NCI-H526 treated with DMSO at 0.1 percent for 48 hours (cell line): Measurements from ENCODE around the gene XPR1.
A peak's percentile ranks its signal among the peaks of the same experiment; 100 is the strongest.
"Not testable (repeated sequence)": the region's sequence is repeated elsewhere in the genome, so short reads cannot be mapped to it uniquely, and the experiment has no call there.

Experiments used
- DNase-seq: peaks from one replicate; lab custom pipeline; 2025; lab: John Stamatoyannopoulos, UW

Gene XPR1

DNA sequence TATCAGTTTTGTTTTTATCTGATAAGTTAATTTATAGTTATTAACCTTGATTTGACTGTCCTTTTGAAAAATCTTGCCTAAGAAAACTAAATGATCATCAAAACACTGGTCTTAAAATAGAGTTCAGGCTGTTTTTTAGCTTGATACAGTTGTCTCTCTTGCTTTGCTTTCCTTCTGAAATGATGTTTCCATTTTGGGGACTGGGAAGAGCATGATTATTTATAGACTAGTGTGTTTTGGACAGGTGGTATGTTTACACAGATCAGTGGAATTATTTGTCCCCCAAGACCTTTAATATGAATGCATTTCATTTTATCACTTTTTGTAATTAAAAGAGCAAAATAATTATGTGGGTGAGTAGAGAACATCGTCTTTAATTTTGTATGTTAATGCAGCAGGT is 90.8 kb downstream of the XPR1 start:
- no peak for DNase-seq

DNA sequence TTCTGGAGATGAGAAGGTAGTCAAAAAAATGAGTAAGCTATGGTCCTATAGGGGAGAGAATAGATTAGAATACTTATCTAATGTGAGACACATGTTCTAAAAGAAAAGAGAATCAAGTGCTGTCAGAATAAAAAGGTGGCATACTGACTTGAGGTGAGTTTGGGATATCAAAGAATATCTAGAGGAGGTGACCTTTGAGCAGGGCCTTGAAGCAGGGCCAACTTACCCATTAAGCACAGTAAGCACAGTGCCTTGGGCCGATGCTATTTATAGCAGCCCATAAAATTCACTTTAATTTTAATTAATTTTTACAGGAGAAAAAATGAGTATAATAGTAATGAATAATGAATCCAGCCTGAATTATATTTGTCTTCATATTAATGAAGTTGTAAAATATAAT is 92.2 kb downstream of the XPR1 start:
- DNase-seq = no peak

DNA sequence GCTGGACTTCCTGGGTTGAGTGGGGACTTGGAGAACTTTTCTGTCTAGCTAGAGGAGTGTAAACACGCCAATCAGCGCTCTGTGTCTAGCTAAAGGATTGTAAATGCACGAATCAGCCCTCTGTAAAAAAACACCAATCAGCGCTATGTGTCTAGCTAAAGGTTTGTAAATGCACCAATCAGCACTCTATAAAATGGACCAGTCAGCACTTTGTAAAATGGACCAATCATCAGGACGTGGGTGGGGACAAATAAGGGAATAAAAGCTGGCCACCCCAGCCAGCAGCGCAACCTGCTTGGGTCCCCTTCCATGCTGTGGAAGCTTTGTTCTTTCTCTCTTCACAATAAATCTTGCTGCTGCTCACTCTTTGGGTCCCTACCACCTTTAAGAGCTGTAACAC is 94.2 kb downstream of the XPR1 start:
- not testable (repeated sequence) for DNase-seq

DNA sequence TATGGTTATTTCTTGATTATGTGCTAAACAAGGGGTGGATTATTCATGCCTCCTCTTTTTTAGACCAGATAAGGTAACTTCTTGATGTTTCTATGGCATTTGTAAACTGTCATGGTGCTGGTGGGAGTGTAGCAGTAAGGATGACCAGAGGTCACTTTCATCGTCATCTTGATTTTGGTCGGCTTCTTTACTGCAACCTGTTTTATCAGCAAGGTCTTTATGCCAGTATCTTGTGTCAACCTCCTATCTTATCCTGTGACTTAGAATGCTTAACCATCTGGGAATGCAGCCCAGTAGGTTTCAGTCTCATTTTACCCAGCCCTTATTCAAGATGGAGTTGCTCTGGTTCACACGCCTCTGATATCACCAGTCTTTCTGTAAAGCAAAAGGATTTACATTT is 95.9 kb downstream of the XPR1 start:
- not testable (repeated sequence) for DNase-seq

DNA sequence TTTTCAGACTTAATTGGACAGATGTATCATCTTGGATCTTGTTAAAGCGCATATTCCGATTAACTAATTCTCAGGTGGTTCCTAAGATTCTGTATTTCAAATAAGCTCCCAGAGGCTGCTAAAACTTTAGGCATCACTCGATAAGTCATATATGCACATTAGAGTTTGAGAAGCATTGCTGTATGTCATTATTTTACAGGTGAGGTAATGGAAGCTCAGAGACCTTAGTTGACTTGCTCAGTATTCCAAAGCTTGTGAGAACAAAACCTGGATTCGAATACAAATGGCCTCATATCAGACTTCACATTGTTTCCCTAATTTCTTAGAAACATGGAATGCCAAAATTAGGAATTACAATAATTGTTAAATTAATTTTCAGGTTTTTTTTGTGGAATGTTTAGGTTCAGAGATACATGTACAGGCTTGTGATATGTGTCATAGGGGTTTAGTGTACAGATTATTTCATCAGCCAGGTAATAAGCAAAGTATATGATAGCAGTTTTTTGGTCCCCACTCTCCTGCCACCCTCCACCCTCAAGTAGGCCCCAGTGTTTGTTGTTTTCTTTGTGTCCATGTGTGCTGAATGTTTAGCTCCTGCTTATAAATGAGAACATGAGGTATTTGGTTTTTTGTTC is 96.8 kb downstream of the XPR1 start:
- no peak for DNase-seq

DNA sequence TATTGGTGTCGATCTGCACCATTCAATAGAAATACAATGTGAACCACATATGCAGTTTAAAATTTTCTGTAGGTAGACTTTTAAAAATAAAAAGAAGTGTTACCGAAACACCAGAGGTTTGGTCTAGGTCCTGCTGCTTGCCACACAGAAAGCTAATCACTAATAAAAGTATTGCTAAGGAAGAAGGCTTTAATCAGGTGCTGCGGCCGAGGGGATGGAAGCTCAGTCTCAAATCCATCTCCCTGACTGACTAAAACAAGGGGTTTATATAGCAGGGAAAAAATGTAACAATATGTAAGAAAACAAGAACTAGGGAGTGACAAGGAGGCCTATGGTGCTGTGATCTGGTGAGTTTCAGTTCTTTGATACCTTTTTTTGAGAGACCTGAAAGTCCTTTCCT is 99.3 kb downstream of the XPR1 start:
- DNase-seq = no peak

DNA sequence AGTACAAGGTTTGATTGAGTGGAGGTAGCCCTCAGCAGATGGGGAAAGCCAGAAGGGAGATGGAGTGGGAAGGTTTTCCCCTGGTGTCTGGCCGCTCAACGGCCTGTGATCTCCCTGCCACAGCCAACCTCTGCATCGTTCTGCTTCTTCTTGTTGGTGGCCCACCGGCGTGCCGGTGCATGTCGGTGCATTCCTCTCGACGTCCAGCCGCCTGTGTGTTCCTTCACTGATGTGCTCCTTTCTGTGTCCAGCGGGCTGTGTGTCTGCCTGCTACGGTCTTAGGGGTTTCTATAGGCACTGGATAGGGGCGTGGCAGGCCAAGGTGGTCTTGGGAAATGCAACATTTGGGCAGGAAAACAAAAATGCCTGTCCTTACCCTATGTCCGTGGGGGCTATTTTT is 101.0 kb downstream of the XPR1 start:
- DNase-seq = no peak

DNA sequence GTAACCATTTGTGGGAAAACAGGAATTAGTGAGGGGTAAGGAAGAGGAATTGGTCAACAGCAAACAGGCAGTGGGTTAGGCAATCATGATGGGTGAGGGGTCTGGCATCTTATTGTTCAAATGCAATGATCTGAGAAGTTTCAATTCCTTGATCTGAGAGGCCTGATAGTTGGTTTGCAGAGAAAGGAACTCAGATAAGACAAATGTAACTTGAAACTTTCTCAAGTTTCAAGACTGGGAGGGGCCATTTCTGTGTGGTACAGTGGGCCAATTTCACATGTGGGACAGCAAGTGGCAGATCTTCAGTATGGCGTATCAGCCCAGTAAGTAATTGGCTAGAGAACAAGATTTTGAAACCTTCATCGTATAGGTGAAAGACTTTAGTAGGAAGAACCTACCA is 102.5 kb downstream of the XPR1 start:
- DNase-seq = no peak

DNA sequence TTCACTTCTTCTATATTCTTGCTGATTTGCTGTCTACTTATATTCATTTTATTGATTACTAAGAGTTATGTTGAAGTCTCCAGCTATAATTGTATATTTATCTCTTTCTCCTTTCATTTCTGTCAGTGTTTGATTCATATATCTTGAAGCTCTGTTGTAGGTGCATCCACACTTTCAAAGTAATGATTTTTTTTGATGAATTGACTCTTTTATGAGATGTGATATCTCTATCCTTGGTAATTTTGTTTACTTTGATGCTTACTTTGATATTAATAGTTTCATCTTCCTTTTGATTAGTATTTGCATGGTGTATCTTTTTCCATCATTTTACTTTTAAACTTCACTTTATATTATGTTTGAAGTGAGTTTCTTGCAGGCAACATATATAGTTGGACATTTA is 110.8 kb downstream of the XPR1 start:
- DNase-seq = no peak

DNA sequence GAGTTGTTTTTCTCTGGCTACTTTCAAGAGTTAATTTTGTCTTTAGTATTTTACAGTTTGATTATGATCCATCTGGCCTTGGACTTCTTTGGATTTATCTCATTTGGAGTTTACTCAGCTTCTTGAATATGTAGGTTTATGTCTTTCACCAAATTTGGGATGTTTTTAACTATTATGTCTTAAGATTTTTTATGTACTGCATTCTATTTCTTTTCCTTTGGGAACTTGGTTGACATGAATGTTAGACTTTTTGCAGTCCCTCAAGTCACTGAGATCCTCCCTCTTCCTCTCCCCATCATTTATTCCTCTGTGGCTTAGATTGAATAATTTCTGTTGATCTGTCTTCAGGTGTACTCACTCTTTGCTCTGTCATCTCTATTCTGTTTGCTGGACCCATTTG is 112.0 kb downstream of the XPR1 start:
- no peak for DNase-seq

DNA sequence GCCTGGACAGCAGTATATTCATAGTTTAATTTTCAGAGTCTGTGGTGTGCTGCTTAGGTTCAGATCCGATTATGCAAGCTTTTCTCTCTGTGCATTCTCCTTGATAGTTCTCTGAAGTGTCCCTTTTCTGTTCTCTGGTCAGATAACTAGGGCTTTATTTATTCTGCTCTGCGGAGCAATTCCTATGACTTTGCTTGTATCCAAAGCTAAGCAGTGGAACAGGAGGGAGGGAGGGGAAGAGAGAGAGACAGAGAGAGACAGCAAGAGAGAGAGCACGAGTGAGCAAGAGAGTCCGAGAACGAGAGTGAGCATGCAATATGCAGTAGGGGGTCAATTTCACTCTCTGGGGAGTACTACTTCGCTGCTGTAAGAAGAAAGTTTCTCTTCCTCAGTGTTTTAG is 113.3 kb downstream of the XPR1 start:
- no peak for DNase-seq

DNA sequence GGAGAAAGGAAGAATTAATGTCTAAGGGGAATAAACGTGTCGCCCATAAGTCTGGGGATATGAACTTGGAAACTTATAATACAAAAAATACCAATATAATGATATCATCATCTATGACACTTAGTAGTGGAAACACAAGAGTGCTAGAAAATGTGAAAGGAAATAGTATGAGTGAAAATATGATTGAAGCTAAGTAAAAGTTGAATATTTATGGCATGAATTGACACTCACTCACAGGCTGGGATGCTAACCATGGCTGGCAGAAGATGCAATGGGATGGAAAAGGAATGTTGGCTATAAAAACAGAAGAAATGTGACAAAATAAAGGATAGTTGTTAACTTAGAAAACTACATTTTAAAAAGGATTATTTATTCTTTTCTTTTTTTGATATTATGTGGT is 120.1 kb downstream of the XPR1 start:
- DNase-seq = no peak

DNA sequence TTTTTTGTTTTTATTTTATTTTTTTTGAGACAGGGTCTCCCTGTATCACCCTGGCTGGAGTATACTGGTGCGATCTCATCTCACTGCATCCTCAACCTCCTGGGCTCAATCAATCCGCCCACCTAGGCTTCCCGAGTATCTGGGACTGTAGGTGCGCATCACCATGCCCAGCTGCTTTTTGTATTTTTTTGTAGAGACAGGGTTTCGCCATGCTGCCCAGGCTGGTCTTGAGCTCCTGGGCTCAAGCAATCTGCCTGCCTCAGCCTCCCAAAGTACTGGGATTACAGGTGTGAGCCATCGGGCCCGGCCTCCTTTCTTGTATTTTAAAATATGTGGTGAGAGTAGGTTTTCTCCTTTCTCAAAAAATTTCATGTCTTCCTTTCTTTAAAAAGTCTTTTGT is 122.6 kb downstream of the XPR1 start:
- no peak for DNase-seq

DNA sequence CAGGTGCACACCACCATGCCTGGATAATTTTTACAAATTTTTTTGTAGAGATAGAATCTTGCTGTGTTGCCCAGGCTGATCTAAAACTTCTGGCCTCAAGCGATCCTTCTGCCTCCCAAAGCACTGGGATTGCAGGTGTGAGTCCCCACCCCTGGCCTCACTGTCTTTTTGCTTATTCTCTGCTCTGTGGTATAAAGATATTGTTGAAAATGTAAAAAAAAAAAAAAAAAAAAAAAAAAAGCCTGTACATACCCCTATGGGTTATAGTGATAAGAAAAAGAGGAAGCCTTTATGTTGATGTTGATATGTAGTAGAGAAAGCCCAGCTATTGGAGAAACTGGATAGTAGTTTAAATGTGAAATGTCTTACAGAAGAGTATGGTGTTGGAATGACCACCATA is 125.8 kb downstream of the XPR1 start:
- no peak for DNase-seq

DNA sequence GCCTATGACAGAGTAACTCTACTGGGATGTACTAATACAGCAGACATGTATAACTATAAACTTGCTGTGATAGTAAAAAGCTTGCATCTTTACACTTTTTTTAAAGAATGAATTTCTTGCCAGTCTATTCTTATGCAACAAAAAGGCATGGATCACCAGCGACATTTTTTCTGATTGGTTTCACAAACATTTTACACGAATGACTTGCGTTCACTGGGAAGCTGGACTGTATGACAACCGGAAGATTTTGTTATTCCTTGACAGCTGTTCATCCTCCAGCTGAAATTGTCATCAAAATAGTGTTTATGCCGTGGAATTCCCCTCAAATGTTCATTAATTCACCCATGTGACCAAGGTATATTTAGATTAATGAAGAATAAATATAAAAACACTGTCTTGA is 131.0 kb downstream of the XPR1 start:
- DNase-seq = no peak

DNA sequence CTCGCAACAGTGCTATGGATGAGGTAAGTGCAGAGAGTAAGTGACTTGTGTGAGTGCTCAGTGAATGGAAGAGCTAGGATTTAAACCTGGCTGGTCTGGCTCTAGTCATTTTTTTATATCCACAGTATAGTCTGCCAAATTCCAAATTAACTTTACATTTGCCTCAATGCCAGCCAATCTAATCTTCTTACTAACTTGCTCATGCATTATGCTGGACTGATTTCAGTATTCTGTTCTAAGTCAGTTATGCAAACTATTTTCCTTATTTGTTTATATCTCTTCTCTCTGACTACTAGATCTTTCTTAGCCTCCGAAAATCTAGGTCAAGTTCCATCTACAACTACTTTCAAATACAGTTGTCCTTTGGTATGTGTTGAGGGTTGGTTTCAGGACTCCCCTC is 133.3 kb downstream of the XPR1 start:
- peak; percentile 79 for DNase-seq

DNA sequence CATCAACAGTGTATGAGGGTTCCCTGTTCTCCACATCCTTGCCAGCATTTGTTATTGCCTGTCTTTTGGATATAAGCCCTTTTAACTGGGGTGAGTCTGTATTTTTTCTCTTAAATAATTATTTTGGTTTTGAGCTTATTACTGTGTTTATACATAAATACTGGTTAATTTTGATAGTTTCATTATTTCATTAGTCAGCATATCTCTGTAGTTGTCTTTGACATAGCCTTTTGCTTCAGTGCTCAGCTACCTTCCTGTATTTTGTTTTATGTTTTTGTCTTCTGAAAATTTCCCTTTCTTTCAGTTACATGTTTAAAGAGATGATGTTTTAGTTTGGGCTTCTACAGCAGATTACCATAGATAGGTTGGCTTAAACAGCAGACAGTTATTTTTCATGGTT is 138.1 kb downstream of the XPR1 start:
- DNase-seq = no peak

DNA sequence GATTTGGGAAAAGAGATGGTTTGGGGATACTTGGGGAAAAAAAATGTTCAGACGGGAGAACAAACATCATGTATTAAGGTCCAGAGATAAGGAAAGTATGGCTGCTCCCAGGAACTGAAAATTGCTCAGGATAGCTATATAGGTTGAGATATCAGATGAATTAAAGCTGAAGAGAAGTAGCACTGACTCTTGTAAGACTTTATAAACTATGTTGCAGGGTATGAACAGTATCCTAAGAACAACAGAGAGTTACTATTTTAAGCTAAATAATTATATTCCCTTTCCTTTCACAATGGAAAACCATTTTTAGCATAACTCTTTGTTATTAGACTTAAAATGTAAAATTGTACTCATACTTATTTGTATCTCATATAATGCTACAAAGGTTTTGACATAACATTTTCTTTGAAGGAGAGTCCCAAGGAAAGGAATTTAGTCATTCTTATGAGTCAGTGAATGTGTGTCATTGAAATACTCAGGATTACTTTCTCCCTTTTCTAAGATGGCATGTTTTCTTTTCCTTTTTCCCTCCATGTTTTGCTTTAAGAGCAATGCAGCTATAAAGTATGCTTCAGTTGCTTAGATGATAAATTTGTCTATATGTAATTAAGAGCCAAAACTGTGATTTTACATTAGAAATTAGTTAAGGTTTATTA is 141.5 kb downstream of the XPR1 start:
- DNase-seq = no peak

DNA sequence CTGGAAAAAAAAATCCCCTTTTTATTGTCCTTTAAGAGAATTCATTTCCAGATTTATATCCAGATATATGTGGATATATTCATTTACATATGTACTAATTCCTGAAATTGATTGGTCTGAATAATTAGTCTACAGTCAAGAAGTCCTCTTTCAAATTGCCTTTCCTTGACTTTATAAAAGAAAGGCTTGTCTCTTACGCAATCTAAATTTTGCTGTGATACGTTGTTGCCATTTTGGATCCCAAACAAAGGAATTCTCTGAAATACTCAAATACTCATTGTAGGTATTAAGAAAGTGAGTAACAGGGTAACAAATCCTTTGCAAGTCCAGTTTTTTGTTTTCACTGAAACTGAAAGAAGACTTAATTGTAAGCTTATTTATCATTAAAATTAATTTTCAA is 144.0 kb downstream of the XPR1 start:
- DNase-seq = no peak

DNA sequence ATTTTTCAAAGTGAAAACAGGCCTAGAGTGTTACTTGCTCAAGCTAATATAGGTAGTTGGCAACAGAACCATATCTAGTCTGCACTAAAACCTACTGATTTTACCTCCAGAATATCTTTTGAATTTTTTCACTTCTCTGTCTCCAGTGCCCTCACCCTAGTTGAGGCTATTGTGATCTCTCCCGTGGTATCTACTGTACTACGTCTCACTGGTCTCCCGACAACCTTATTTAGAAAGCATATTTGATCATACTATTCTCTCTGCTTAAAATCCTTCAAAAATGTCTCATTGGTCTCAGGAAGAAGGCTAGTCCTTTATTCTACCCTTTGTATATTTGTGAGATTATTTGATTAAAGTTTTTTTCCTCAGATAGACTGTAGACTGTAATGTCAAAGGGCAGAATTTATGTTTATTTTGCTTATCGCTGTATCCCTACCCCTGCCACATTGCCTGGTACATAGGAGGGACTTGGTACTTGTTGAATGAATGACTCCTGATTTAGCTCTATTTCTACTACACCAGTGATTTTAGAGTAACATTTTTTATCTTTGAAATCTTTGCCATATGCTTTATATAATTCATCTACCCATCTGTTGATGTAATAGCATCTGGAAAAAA is 145.4 kb downstream of the XPR1 start:
- DNase-seq = no peak

DNA sequence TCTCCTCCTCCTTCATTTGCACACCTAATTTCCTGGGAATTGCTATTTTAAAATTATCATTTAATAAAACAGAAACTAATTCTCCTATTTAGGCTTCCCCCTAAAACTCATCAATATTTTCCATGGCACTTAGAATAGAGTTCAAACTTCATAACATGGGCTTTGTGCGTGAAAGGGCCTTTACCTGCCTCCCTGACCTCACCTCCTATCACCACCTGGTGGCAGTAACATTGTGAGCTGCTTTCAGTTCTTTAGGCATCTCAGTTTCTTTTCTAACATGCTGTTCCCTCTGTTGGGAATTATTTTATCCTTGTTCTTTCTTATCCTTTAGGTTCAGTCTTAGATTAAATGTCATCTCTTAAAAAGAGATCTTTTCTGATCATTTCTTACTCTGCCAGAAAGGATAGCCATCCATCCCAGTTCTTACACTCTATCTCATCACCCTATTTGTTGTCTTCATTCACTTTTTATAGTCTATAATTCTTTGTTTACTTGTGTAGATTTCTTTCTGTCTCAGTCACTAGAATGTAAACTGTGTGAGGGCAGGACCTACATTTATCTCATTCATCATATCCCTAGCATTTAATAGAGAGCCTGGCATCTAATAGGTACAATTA is 147.1 kb downstream of the XPR1 start:
- DNase-seq = peak; percentile 51

DNA sequence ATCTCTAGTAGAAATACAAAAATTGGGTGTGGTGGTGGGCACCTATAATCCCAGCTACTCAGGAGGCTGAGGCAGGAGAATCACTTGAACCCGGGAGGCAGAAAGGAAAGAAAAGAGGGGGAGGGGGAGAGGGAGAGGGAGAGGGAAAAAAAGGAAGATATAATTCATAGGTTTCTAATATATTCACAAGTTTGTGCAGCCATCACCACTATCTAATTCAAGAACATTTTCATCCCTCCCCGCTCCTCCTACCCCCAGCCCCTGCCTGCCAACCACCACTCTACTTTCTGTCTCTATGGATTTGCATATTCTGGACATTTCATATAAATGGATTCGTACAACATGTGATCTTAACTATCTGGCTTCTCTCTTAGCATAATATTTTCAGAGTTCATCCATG is 147.8 kb downstream of the XPR1 start:
- DNase-seq = no peak

DNA sequence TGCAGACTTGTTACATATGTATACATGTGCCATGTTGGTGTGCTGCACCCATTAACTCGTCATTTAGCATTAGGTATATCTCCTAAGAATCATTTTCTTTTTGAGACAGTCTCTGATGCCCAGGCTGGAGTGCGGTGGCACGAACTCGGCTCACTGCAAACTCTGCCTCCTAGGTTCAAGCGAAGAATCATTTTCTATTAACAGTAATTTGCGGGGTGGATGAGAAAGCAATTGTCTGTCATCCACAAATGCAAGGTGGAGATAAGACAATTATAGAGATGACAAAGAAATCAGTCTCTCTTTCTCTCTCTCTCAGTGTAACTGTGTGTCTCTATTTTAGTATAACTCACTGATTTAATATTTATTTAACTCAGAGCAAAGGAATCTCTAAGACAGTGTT is 149.9 kb downstream of the XPR1 start:
- no peak for DNase-seq
